Suprapubic skin (tissue), 4 donors: Measurements from ENCODE around the gene PPIE.

Experiments
- EP300 ChIP-seq: sonication (generic); formaldehyde crosslinking; IDR thresholded peaks from one replicate; pipeline ENCODE4 v1.6.1; 2017; ENCODE audit warnings: antibody characterized with exemption
- POLR2A ChIP-seq, 2 donors: fragments of 450-650 bp; IDR thresholded peaks; one replicate each; pipeline ENCODE4 v1.6.1; 2017; ENCODE audit warnings: antibody characterized with exemption in 2 of 2, mild to moderate bottlenecking in 2 of 2, moderate library complexity in 2 of 2
- POLR2AphosphoS5 ChIP-seq, 3 donors: sonication (generic); formaldehyde crosslinking; IDR thresholded peaks; one replicate each; pipeline ENCODE4 v1.6.1; 2017; ENCODE audit warnings: antibody characterized with exemption in 3 of 3
- TF ChIP-seq, protein P1 (sequence below), 2 donors: fragments of 200-600 bp in 1 of 2; fragments of 450-650 bp in 1 of 2; sonication (generic) in 1 of 2; IDR thresholded peaks; one replicate each; pipeline ENCODE4 v1.5.1; 2016 to 2019; ENCODE audit warnings: antibody characterized with exemption in 2 of 2, mild to moderate bottlenecking in 1 of 2, moderate library complexity in 1 of 2

- TF ChIP-seq, protein P1, sequence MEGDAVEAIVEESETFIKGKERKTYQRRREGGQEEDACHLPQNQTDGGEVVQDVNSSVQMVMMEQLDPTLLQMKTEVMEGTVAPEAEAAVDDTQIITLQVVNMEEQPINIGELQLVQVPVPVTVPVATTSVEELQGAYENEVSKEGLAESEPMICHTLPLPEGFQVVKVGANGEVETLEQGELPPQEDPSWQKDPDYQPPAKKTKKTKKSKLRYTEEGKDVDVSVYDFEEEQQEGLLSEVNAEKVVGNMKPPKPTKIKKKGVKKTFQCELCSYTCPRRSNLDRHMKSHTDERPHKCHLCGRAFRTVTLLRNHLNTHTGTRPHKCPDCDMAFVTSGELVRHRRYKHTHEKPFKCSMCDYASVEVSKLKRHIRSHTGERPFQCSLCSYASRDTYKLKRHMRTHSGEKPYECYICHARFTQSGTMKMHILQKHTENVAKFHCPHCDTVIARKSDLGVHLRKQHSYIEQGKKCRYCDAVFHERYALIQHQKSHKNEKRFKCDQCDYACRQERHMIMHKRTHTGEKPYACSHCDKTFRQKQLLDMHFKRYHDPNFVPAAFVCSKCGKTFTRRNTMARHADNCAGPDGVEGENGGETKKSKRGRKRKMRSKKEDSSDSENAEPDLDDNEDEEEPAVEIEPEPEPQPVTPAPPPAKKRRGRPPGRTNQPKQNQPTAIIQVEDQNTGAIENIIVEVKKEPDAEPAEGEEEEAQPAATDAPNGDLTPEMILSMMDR (IDR thresholded peaks at IDR 0.05) = no peak
- TF ChIP-seq POLR2AphosphoS5 (IDR thresholded peaks at IDR 0.05) = no peak
- TF ChIP-seq POLR2A (IDR thresholded peaks at IDR 0.05) = no peak
- no peak for TF ChIP-seq EP300
These were observed 6.5 kb downstream of the PPIE start for GRCh38 chr1:39745016-39745670.
